ENCODE data around the gene S1PR3.

Gene S1PR3

GRCh38 chr9:89038382-89039103, 47.3 kb downstream of the S1PR3 start:
- Histone ChIP-seq H3K27me3 (ENCODE audit: insufficient read depth, low read length) (no peaks in the 10 kb centered on the region), H3K9ac (ENCODE audit: low read depth, low read length) (no peak overlapping the region)

GRCh38 chr9:89039104-89039465, 47.8 kb downstream of the S1PR3 start:
- WGBS = 98% methylated on average over 4 of the region's 4 CpGs
- Histone ChIP-seq H3K36me3 (ENCODE audit: insufficient read depth, low read length) (0 out of 2 replicates have a peak, but pooled peaks cover 3% of the 10 kb centered on the region), H3K4me1 (ENCODE audit: insufficient read depth, low read length) (no peaks in the 10 kb centered on the region), H3K4me3 (ENCODE audit: low read length) (no peak overlapping the region), H3K9ac (ENCODE audit: low read depth, low read length) (no peak overlapping the region), H3K27me3 (ENCODE audit: insufficient read depth, low read length) (no peaks in the 10 kb centered on the region), H3K27ac (ENCODE audit: low read depth, low read length) (no peak overlapping the region), H3K9me3 (ENCODE audit: insufficient read depth, low read depth, low read length) (no peaks in the 10 kb centered on the region)

More at GRCh38 chr9:89038382-89039103, 47.3 kb downstream of the S1PR3 start:
- H3K36me3 ChIP-seq (ENCODE audit: insufficient read depth, low read length) = 0 out of 2 replicates have a peak, but pooled peaks cover 3% of the 10 kb centered on the region
- WGBS = 94% methylated on average over 5 of the region's 5 CpGs
- no peaks in the 10 kb centered on the region for H3K9me3 ChIP-seq (ENCODE audit: insufficient read depth, low read depth, low read length)
- no peaks in the 10 kb centered on the region for H3K4me1 ChIP-seq (ENCODE audit: insufficient read depth, low read length)
- H3K27ac ChIP-seq (ENCODE audit: low read depth, low read length) = no peak overlapping the region
- H3K4me3 ChIP-seq (ENCODE audit: low read length) = no peak overlapping the region

- 91% methylated on average over 2 of the region's 2 CpGs for WGBS
- no peak overlapping the region for H3K27ac ChIP-seq (ENCODE audit: low read depth, low read length)
Measured at GRCh38 chr9:89039664-89040063, 48.4 kb downstream of the S1PR3 start.

GRCh38 chr9:89042984-89043383, 51.7 kb downstream of the S1PR3 start:
- Histone ChIP-seq H3K9ac (ENCODE audit: low read depth, low read length) (no peak overlapping the region), H3K9me3 (ENCODE audit: insufficient read depth, low read depth, low read length) (no peaks in the 10 kb centered on the region), H3K27ac (ENCODE audit: low read depth, low read length) (no peak overlapping the region), H3K27me3 (ENCODE audit: insufficient read depth, low read length) (no peaks in the 10 kb centered on the region), H3K4me3 (ENCODE audit: low read length) (no peak overlapping the region), H3K36me3 (ENCODE audit: insufficient read depth, low read length) (peaks cover 12% of the 10 kb centered on the region; the same call in 1 of the 2 replicates), H3K4me1 (ENCODE audit: insufficient read depth, low read length) (no peaks in the 10 kb centered on the region)
- WGBS = 94% methylated on average over 9 of the region's 9 CpGs

More at GRCh38 chr9:89039664-89040063, 48.4 kb downstream of the S1PR3 start:
- Histone ChIP-seq H3K9me3 (ENCODE audit: insufficient read depth, low read depth, low read length) (no peaks in the 10 kb centered on the region), H3K27me3 (ENCODE audit: insufficient read depth, low read length) (no peaks in the 10 kb centered on the region), H3K9ac (ENCODE audit: low read depth, low read length) (no peak overlapping the region), H3K4me1 (ENCODE audit: insufficient read depth, low read length) (no peaks in the 10 kb centered on the region), H3K36me3 (ENCODE audit: insufficient read depth, low read length) (peaks cover 2% of the 10 kb centered on the region; the same call in 1 of the 2 replicates), H3K4me3 (ENCODE audit: low read length) (no peak overlapping the region)

DNA sequence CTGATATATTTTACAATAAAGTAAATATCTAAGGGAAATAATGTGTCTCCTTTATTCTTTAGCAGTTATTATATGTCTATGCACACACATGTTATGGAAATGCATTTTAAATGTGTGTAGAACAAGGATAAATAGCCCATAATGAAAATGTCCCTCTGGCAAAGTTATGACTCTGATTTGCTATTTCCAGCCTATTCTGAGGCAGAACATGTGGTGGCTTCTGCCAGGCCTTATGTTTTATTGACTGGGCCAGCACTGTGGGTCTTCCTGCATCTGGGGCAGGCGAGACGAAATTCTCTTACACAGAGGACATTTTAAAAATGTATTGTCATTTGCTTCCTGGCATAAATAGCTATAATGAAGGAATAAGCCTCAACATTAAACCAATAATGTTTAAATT, 52.8 kb downstream of the S1PR3 start:
- Histone ChIP-seq H3K4me3 (ENCODE audit: low read length) (no peak overlapping the region), H3K27ac (ENCODE audit: low read depth, low read length) (no peak overlapping the region), H3K4me1 (ENCODE audit: insufficient read depth, low read length) (no peaks in the 10 kb centered on the region), H3K9me3 (ENCODE audit: insufficient read depth, low read depth, low read length) (no peaks in the 10 kb centered on the region), H3K27me3 (ENCODE audit: insufficient read depth, low read length) (no peaks in the 10 kb centered on the region), H3K36me3 (ENCODE audit: insufficient read depth, low read length) (peaks cover 12% of the 10 kb centered on the region; the same call in 1 of the 2 replicates), H3K9ac (ENCODE audit: low read depth, low read length) (no peak overlapping the region)
- WGBS = 100% methylated on average over 1 of the region's 2 CpGs

DNA sequence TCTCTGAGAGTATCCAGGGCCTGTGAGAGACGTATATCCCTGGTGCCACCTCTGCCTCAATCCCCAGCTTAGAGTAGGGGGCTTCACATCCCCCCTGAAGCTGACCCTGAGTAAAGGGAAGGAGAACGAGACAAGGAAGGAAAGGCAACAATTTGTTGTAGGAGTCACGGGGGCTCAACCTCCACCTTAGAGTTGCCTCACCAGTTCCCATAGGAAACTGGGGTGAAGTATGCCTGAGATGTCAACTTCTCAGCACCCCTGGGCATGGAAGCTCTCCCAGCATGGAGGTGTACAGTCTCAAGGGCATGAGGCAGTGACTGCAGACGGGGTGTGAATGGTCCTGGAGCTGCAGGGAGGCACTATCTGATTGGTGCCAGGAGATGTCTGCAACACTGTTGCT, 53.6 kb downstream of the S1PR3 start:
- peaks cover 12% of the 10 kb centered on the region; the same call in 1 of the 2 replicates for H3K36me3 ChIP-seq (ENCODE audit: insufficient read depth, low read length)
- 94% methylated on average over 4 of the region's 4 CpGs for WGBS
- H3K27ac ChIP-seq (ENCODE audit: low read depth, low read length) = no peak overlapping the region
- H3K4me1 ChIP-seq (ENCODE audit: insufficient read depth, low read length) = no peaks in the 10 kb centered on the region
- H3K9me3 ChIP-seq (ENCODE audit: insufficient read depth, low read depth, low read length) = no peaks in the 10 kb centered on the region
- no peaks in the 10 kb centered on the region for H3K27me3 ChIP-seq (ENCODE audit: insufficient read depth, low read length)
- no peak overlapping the region for H3K9ac ChIP-seq (ENCODE audit: low read depth, low read length)
- H3K4me3 ChIP-seq (ENCODE audit: low read length) = no peak overlapping the region

- H3K9ac ChIP-seq (ENCODE audit: low read depth, low read length) = no peak overlapping the region
- H3K27me3 ChIP-seq (ENCODE audit: insufficient read depth, low read length) = no peaks in the 10 kb centered on the region
- peaks cover 12% of the 10 kb centered on the region; the same call in 1 of the 2 replicates for H3K36me3 ChIP-seq (ENCODE audit: insufficient read depth, low read length)
- H3K9me3 ChIP-seq (ENCODE audit: insufficient read depth, low read depth, low read length) = no peaks in the 10 kb centered on the region
- WGBS = 100% methylated on average over 1 of the region's 2 CpGs
- no peak overlapping the region for H3K4me3 ChIP-seq (ENCODE audit: low read length)
- no peaks in the 10 kb centered on the region for H3K4me1 ChIP-seq (ENCODE audit: insufficient read depth, low read length)
- no peak overlapping the region for H3K27ac ChIP-seq (ENCODE audit: low read depth, low read length)
Measured at GRCh38 chr9:89046832-89047231, 55.6 kb downstream of the S1PR3 start.

GRCh38 chr9:89047667-89048066, 56.4 kb downstream of the S1PR3 start:
- peaks cover 12% of the 10 kb centered on the region; the same call in 1 of the 2 replicates for H3K36me3 ChIP-seq (ENCODE audit: insufficient read depth, low read length)
- H3K4me1 ChIP-seq (ENCODE audit: insufficient read depth, low read length) = no peaks in the 10 kb centered on the region
- H3K27ac ChIP-seq (ENCODE audit: low read depth, low read length) = no peak overlapping the region
- no peak overlapping the region for H3K9ac ChIP-seq (ENCODE audit: low read depth, low read length)
- no peak overlapping the region for H3K4me3 ChIP-seq (ENCODE audit: low read length)
- 92% methylated on average over 4 of the region's 4 CpGs for WGBS
- no peaks in the 10 kb centered on the region for H3K9me3 ChIP-seq (ENCODE audit: insufficient read depth, low read depth, low read length)
- H3K27me3 ChIP-seq (ENCODE audit: insufficient read depth, low read length) = no peaks in the 10 kb centered on the region

DNA sequence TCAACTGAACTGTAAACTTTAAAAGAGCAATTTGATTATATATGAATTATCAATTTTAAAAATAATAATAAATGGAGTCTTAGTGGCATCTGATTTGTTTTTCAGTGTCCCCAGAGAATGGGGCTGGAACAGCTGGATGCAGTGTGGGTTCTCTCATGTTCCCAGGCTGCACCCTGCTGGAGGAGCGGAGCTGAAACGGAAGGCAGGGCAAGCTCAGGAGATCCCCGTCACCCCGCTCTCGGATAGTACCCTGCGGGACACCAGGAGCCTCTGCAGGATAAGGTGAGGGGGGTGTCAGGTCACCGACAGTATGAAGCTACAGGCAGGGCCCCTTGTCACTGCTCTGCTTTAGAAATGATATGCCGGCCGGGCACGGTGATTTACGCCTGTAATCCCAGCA, 57.3 kb downstream of the S1PR3 start:
- Histone ChIP-seq H3K9ac (ENCODE audit: low read depth, low read length) (no peak overlapping the region), H3K9me3 (ENCODE audit: insufficient read depth, low read depth, low read length) (no peaks in the 10 kb centered on the region), H3K4me3 (ENCODE audit: low read length) (no peak overlapping the region), H3K27ac (ENCODE audit: low read depth, low read length) (no peak overlapping the region), H3K4me1 (ENCODE audit: insufficient read depth, low read length) (no peaks in the 10 kb centered on the region), H3K36me3 (ENCODE audit: insufficient read depth, low read length) (peaks cover 12% of the 10 kb centered on the region; the same call in 1 of the 2 replicates), H3K27me3 (ENCODE audit: insufficient read depth, low read length) (no peaks in the 10 kb centered on the region)
- WGBS = 93% methylated on average over 11 of the region's 11 CpGs

GRCh38 chr9:89049646-89050045, 58.4 kb downstream of the S1PR3 start:
- Histone ChIP-seq H3K9me3 (ENCODE audit: insufficient read depth, low read depth, low read length) (no peaks in the 10 kb centered on the region), H3K27ac (ENCODE audit: low read depth, low read length) (no peak overlapping the region), H3K36me3 (ENCODE audit: insufficient read depth, low read length) (peaks cover 10% of the 10 kb centered on the region; the same call in 1 of the 2 replicates), H3K9ac (ENCODE audit: low read depth, low read length) (no peak overlapping the region), H3K27me3 (ENCODE audit: insufficient read depth, low read length) (no peaks in the 10 kb centered on the region), H3K4me3 (ENCODE audit: low read length) (no peak overlapping the region), H3K4me1 (ENCODE audit: insufficient read depth, low read length) (no peaks in the 10 kb centered on the region)
- WGBS = 94% methylated on average over 7 of the region's 8 CpGs

DNA sequence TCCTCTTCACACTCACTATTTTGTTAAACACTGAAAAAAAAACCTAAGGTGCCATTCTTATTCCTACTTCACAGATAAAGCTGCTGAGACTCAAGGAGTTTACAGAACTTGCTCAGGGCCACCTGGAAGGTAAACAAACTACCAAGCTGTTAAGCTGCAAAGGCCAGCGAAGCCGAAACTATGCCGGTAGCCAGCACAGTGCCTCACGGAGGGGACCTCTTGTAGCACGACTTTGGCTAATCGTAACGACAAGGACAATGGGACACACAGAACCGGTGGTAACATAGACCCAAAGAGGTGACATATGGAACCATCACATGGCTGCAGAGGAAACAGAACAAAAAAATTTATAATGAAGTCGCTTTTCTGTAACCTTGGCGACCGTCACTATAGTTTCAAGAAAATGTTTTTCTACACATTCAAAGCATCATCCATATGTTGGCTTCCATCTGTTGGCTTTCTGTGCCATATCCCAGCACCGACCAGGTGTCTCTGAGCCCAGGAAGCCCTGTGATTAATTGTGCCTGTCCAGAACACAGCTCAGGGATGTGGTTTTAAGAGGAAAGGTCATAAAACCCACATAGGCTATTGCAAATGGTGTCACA, 60.3 kb downstream of the S1PR3 start:
- Histone ChIP-seq H3K9me3 (ENCODE audit: insufficient read depth, low read depth, low read length) (no peaks in the 10 kb centered on the region), H3K4me1 (ENCODE audit: insufficient read depth, low read length) (no peaks in the 10 kb centered on the region), H3K36me3 (ENCODE audit: insufficient read depth, low read length) (no peaks in the 10 kb centered on the region), H3K27ac (ENCODE audit: low read depth, low read length) (no peak overlapping the region), H3K27me3 (ENCODE audit: insufficient read depth, low read length) (no peaks in the 10 kb centered on the region), H3K4me3 (ENCODE audit: low read length) (no peak overlapping the region), H3K9ac (ENCODE audit: low read depth, low read length) (no peak overlapping the region)
- 93% methylated on average over 12 of the region's 12 CpGs for WGBS

Data from HUES64 (cell line).